Stimulated activated CD4-positive, alpha-beta T cell treated with anti-CD3 and anti-CD28 coated beads, Interleukin-2, amount 100 ng/mL, for 48 hours (primary cell): ENCODE measurements around the gene KRTAP16-1.
"Not testable (repeated sequence)": the region's sequence is repeated elsewhere in the genome, so short reads cannot be mapped to it uniquely, and the experiment has no call there.

ENCODE experiments used
- DNase-seq, 2 donors: peaks; one replicate each; pipeline ENCODE4 v3.0.0-alpha.2; 2020

The KRTAP16-1 gene

GRCh38 chr17:41308918-41309359 is at the start of gene KRTAP16-1:
KRTAP16-1 (minus strand) TSS chr17:41309309; CDS start chr17:41309253, 56 bp downstream.
- DNase-seq = peak in 1 of 2 donors; percentile 27

GRCh38 chr17:41354536-41354935 is 45.4 kb upstream of the KRTAP16-1 start:
- no peak for DNase-seq

- DNase-seq = no peak
Observed at GRCh38 chr17:41352597-41353366, 43.7 kb upstream of the KRTAP16-1 start.

- no peak for DNase-seq
Observed at GRCh38 chr17:41351177-41351576, 42.1 kb upstream of the KRTAP16-1 start.

- DNase-seq = not testable (repeated sequence)
Observed at GRCh38 chr17:41350381-41350878, 41.3 kb upstream of the KRTAP16-1 start, which contains the start of gene KRT33A. KRT33A (minus strand) TSS chr17:41350828; CDS start chr17:41350767, 61 bp downstream.

- no peak for DNase-seq
Observed at GRCh38 chr17:41347869-41348760, 39.0 kb upstream of the KRTAP16-1 start.

GRCh38 chr17:41346421-41346820 is 37.3 kb upstream of the KRTAP16-1 start:
- not testable (repeated sequence) for DNase-seq

- no peak for DNase-seq
Observed at GRCh38 chr17:41345992-41346391, 36.9 kb upstream of the KRTAP16-1 start.

- no peak for DNase-seq
Observed at GRCh38 chr17:41343029-41343428, 33.9 kb upstream of the KRTAP16-1 start.

GRCh38 chr17:41340934-41341861 is 32.1 kb upstream of the KRTAP16-1 start:
- peak; percentile 21 to 26 for DNase-seq

- DNase-seq = no peak
Observed at GRCh38 chr17:41340494-41340893, 31.4 kb upstream of the KRTAP16-1 start.

GRCh38 chr17:41339571-41340172 is 30.6 kb upstream of the KRTAP16-1 start:
- DNase-seq = no peak

- peak in 1 of 2 donors; percentile 19 for DNase-seq
Observed at GRCh38 chr17:41338961-41339485, 29.9 kb upstream of the KRTAP16-1 start.

GRCh38 chr17:41335747-41336146 is 26.6 kb upstream of the KRTAP16-1 start:
- DNase-seq = no peak

- DNase-seq = no peak
Observed at GRCh38 chr17:41334385-41335305, 25.5 kb upstream of the KRTAP16-1 start.

- no peak for DNase-seq
Observed at GRCh38 chr17:41333836-41334235, 24.7 kb upstream of the KRTAP16-1 start.

- no peak for DNase-seq
Observed at GRCh38 chr17:41333098-41333497, 24.0 kb upstream of the KRTAP16-1 start.

GRCh38 chr17:41332239-41332638 is 23.1 kb upstream of the KRTAP16-1 start:
- no peak for DNase-seq

GRCh38 chr17:41331606-41332005 is 22.5 kb upstream of the KRTAP16-1 start:
- DNase-seq = no peak

GRCh38 chr17:41329279-41329948 is 20.3 kb upstream of the KRTAP16-1 start:
- DNase-seq = peak; percentile 19 to 28
